ENCODE measurements around the gene ARF6.

The ARF6 gene

DNA sequence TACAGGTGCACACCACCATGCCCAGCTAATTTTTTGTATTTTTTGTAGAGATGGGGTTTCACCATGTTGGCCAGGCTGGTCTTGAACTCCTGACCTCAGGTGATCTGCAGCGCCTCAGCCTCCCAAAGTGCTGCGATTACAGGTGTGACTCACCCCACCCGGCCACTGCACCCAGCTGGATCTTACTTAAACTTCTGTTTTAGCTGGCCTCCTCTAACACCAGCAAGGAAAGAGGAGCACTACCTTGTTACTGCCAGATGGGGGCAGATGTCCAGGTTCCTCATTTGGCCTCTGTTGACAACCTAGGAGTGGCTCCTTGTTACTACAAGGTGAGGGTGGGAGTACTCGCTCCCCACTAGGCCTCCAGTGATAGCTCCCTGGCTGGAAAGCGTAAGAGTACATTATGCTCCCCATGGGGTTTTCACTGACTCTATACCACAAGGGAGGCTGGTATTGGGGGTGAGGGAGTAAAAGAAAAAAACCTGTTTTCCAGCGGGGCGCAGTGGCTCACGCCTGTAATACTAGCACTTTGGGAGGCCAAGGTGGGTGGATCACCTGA is 13.2 kb upstream of the ARF6 start (continued):
- TF ChIP-seq ZNF404 (tag by site-specific recombination; IDR thresholded peaks at IDR 0.05), result no peak
- no peak for TF ChIP-seq ZNF664 (tag by site-specific recombination; IDR thresholded peaks at IDR 0.05)
- no peak for TF ChIP-seq ZNF549 (tag by site-specific recombination; IDR thresholded peaks at IDR 0.05)
- no peak for TF ChIP-seq KLF9 (tag by site-specific recombination; IDR thresholded peaks at IDR 0.05; ENCODE audit: low read depth)
- TF ChIP-seq ZNF473 (tag by site-specific recombination; IDR thresholded peaks at IDR 0.05), result no peak
- TF ChIP-seq, protein P1, sequence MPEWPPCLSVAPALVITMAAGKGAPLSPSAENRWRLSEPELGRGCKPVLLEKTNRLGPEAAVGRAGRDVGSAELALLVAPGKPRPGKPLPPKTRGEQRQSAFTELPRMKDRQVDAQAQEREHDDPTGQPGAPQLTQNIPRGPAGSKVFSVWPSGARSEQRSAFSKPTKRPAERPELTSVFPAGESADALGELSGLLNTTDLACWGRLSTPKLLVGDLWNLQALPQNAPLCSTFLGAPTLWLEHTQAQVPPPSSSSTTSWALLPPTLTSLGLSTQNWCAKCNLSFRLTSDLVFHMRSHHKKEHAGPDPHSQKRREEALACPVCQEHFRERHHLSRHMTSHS (tag by site-specific recombination; IDR thresholded peaks at IDR 0.05), result no peak
- no peak for TF ChIP-seq ZBTB26 (tag by site-specific recombination; optimal IDR thresholded peaks at IDR 0.05)
- TF ChIP-seq TCF7L2 (IDR thresholded peaks at IDR 0.05; ENCODE audit: borderline replicate concordance, low read depth, low read length), result no peak
- TF ChIP-seq SCRT1 (tag by site-specific recombination; IDR thresholded peaks at IDR 0.05; ENCODE audit: borderline replicate concordance), result no peak
- TF ChIP-seq ZNF24 (tag by site-specific recombination; IDR thresholded peaks at IDR 0.05), result no peak
- no peak for TF ChIP-seq ZNF548 (tag by site-specific recombination; IDR thresholded peaks at IDR 0.05)
- TF ChIP-seq, protein P2, sequence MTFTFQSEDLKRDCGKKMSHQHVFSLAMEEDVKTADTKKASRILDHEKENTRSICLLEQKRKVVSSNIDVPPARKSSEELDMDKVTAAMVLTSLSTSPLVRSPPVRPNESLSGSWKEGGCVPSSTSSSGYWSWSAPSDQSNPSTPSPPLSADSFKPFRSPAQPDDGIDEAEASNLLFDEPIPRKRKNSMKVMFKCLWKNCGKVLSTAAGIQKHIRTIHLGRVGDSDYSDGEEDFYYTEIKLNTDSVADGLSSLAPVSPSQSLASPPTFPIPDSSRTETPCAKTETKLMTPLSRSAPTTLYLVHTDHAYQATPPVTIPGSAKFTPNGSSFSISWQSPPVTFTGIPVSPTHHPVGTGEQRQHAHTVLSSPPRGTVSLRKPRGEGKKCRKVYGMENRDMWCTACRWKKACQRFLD (tag by site-specific recombination; IDR thresholded peaks at IDR 0.05), result no peak
- TF ChIP-seq ZNF416 (tag by site-specific recombination; IDR thresholded peaks at IDR 0.05), result no peak
- TF ChIP-seq ZBTB6 (tag by site-specific recombination; IDR thresholded peaks at IDR 0.05), result no peak
- TF ChIP-seq ZNF785 (tag by site-specific recombination; IDR thresholded peaks at IDR 0.05), result no peak
- no peak for TF ChIP-seq ZNF266 (tag by site-specific recombination; IDR thresholded peaks at IDR 0.05; ENCODE audit: low read depth)
- TF ChIP-seq MYNN (tag by site-specific recombination; IDR thresholded peaks at IDR 0.05; ENCODE audit: borderline replicate concordance), result no peak
- no peak for TF ChIP-seq ZNF202 (tag by site-specific recombination; IDR thresholded peaks at IDR 0.05; ENCODE audit: borderline replicate concordance)
- no peak for TF ChIP-seq YY1 (tag by site-specific recombination; IDR thresholded peaks at IDR 0.05)
- TF ChIP-seq ZBTB7A (tag by site-specific recombination; IDR thresholded peaks at IDR 0.05; ENCODE audit: low read depth), result no peak
- TF ChIP-seq SCRT2 (tag by site-specific recombination; IDR thresholded peaks at IDR 0.05), result peak; percentile 56
- TF ChIP-seq ZNF433 (tag by site-specific recombination; IDR thresholded peaks at IDR 0.05; ENCODE audit: low read depth), result no peak
- TF ChIP-seq ZNF830 (tag by site-specific recombination; IDR thresholded peaks at IDR 0.05; ENCODE audit: low read depth), result no peak
- no peak for TF ChIP-seq PRDM2 (tag by site-specific recombination; IDR thresholded peaks at IDR 0.05; ENCODE audit: borderline replicate concordance)
- TF ChIP-seq ZNF560 (tag by site-specific recombination; IDR thresholded peaks at IDR 0.05; ENCODE audit: borderline replicate concordance), result no peak
- no peak for TF ChIP-seq ZNF354C (tag by site-specific recombination; IDR thresholded peaks at IDR 0.05; ENCODE audit: borderline replicate concordance, low read depth)
- TF ChIP-seq ZNF221 (tag by site-specific recombination; IDR thresholded peaks at IDR 0.05; ENCODE audit: borderline replicate concordance), result no peak
- TF ChIP-seq ZNF239 (tag by site-specific recombination; IDR thresholded peaks at IDR 0.05), result no peak
- TF ChIP-seq PATZ1 (tag by site-specific recombination; IDR thresholded peaks at IDR 0.05), result no peak; the same call in 1 of the 2 replicates
